Trophoblast cell (in vitro differentiated cells and primary cell): ENCODE data around the gene WDR27.

Experiments used
- DNase-seq, 2 donors: peaks; one replicate each; pipeline ENCODE4 v3.0.0-alpha.2; 2016
- H2AFZ ChIP-seq: 2 replicates; pipeline ENCODE4 v1.6.1; 2013; ENCODE audit warnings: low read length, moderate library complexity, mild to moderate bottlenecking; ENCODE audit not compliant: insufficient read depth, poor library complexity
- H2AK5ac ChIP-seq: 2 replicates; pipeline ENCODE4 v1.6.1; 2013; ENCODE audit warnings: mild to moderate bottlenecking, low read length
- H2BK120ac ChIP-seq: 2 replicates; pipeline ENCODE4 v1.6.1; 2013; ENCODE audit warnings: low read length, mild to moderate bottlenecking, moderate library complexity; ENCODE audit not compliant: insufficient read depth, poor library complexity
- H2BK12ac ChIP-seq: 2 replicates; pipeline ENCODE4 v1.6.1; 2013; ENCODE audit warnings: mild to moderate bottlenecking, low read length, moderate library complexity
- H2BK5ac ChIP-seq: 2 replicates; pipeline ENCODE4 v1.6.1; 2013; ENCODE audit warnings: low read length, low read depth, moderate library complexity, mild to moderate bottlenecking; ENCODE audit not compliant: poor library complexity
- H3K14ac ChIP-seq: 2 replicates; pipeline ENCODE4 v1.6.1; 2013; ENCODE audit warnings: mild to moderate bottlenecking, low read length
- H3K18ac ChIP-seq: 2 replicates; pipeline ENCODE4 v1.6.1; 2013; ENCODE audit warnings: mild to moderate bottlenecking, low read length
- H3K23ac ChIP-seq: 2 replicates; pipeline ENCODE4 v1.6.1; 2013; ENCODE audit warnings: low read length
- H3K27ac ChIP-seq: 2 replicates; pipeline ENCODE4 v1.5.1; 2013; ENCODE audit warnings: low read depth, mild to moderate bottlenecking, inconsistent platforms, low read length, moderate library complexity
- H3K27me3 ChIP-seq: 2 replicates; pipeline ENCODE4 v1.6.1; 2013; ENCODE audit warnings: inconsistent platforms, mild to moderate bottlenecking, low read length, moderate library complexity; ENCODE audit not compliant: insufficient read depth
- H3K36me3 ChIP-seq, 2 experiments: 1 replicate in 1 of 2; 2 replicates in 1 of 2; pipeline ENCODE4 v1.6.1; 2013; ENCODE audit warnings: low read length in 2 of 2, mild to moderate bottlenecking in 2 of 2, moderate library complexity in 1 of 2; ENCODE audit not compliant: insufficient read depth in 2 of 2, control insufficient read depth in 1 of 2
- H3K4ac ChIP-seq: 2 replicates; pipeline ENCODE4 v1.6.1; 2013; ENCODE audit warnings: low read depth, mild to moderate bottlenecking, low read length, moderate library complexity
- H3K4me1 ChIP-seq, 2 experiments: 1 replicate in 1 of 2; 2 replicates in 1 of 2; pipeline ENCODE4 v1.6.1; 2013; ENCODE audit warnings: low read length in 2 of 2, mild to moderate bottlenecking in 2 of 2, moderate library complexity in 1 of 2; ENCODE audit not compliant: insufficient read depth in 2 of 2, control insufficient read depth in 1 of 2
- H3K4me2 ChIP-seq: 2 replicates; pipeline ENCODE4 v1.6.1; 2013; ENCODE audit warnings: inconsistent platforms, mild to moderate bottlenecking, low read length, moderate library complexity
- H3K4me3 ChIP-seq: 2 replicates; pipeline ENCODE4 v1.5.1; 2013; ENCODE audit warnings: mild to moderate bottlenecking, low read depth, low read length, inconsistent platforms
- H3K79me1 ChIP-seq: one replicate; pipeline ENCODE4 v1.6.1; 2013; ENCODE audit warnings: low read length
- H3K79me2 ChIP-seq: 2 replicates; pipeline ENCODE4 v1.6.1; 2013; ENCODE audit warnings: low read length, mild to moderate bottlenecking; ENCODE audit not compliant: control insufficient read depth, insufficient read depth, poor library complexity
- H3K9ac ChIP-seq: 2 replicates; pipeline ENCODE4 v1.6.1; 2013; ENCODE audit warnings: mild to moderate bottlenecking, low read length
- H3K9me3 ChIP-seq: 2 replicates; pipeline ENCODE4 v1.6.1; 2013; ENCODE audit warnings: low read depth, mild to moderate bottlenecking, control low read depth, inconsistent platforms, low read length; ENCODE audit not compliant: insufficient read depth
- H4K12ac ChIP-seq: 2 replicates; pipeline ENCODE4 v1.6.1; 2013; ENCODE audit warnings: low read depth, mild to moderate bottlenecking, low read length, moderate library complexity
- H4K8ac ChIP-seq: 2 replicates; pipeline ENCODE4 v1.6.1; 2013; ENCODE audit warnings: low read depth, mild to moderate bottlenecking, low read length, moderate library complexity
- H4K91ac ChIP-seq: one replicate; pipeline ENCODE4 v1.6.1; 2013; ENCODE audit warnings: low read depth, mild to moderate bottlenecking, low read length, moderate library complexity
- WGBS: extraction: QIAGEN DNeasy Blood & Tissue Kit; methylation state at CpG from one replicate; pipeline ENCODE4 v1.1.7; 2013; ENCODE audit warnings: missing lambda C conversion rate; ENCODE audit not compliant: insufficient read length, insufficient coverage; ENCODE audit errors: extremely low coverage; 5-methylcytosine and 5-hydroxymethylcytosine counted together

The WDR27 gene

DNA sequence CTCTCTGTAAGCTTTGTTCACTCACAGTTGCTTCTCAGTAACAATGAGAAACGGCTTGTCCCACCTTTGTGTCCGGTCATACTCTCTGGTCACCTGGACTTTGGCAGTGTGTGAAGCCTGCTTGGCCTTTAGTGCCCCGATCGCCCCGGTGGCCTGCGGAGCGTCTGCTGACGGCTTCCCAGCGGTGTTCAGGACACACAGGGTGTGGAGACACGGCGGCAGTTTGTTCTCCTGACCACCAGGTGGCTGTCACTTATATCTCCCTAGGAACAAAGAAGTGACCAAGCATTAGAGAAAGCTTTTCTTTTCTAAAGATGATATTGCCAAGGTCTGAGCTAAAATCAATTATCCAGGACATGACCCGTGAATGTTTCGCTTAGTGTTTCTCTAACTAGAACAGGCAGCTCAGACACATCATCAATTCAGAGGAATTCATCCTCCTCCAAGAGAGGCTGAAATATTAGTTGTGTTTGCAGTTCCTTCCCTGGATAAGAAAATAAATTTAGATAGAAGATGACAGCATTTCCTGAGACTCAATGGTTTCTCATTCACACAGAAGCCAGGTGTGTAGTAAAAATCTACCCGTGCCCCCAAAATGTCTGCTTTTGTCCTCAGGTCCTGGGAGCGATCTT lies 280.8 kb downstream of the WDR27 start:
- Histone ChIP-seq H3K23ac (no peak overlapping the region), H4K91ac (no peak overlapping the region), H3K4me3 (no peak overlapping the region), H2BK5ac (no peak overlapping the region), H2AK5ac (no peak overlapping the region), H3K79me2 (no peaks in the 10 kb centered on the region), H2BK12ac (no peak overlapping the region), H3K4ac (no peak overlapping the region), H3K27me3 (no peaks in the 10 kb centered on the region), H3K27ac (no peak overlapping the region), H3K9me3 (peaks cover 11% of the 10 kb centered on the region), H3K79me1 (no peaks in the 10 kb centered on the region), H2AFZ (no peak overlapping the region), H3K36me3 (no peaks in the 10 kb centered on the region), H4K12ac (no peak overlapping the region), H2BK120ac (no peak overlapping the region), H3K18ac (no peak overlapping the region), H3K14ac (no peak overlapping the region), H3K4me1 (no peaks in the 10 kb centered on the region), H4K8ac (no peak overlapping the region), H3K4me2 (no peak overlapping the region), H3K9ac (no peak overlapping the region)
- no CpG with 5 or more reads among the region's 15 CpGs for WGBS
- DNase-seq, result peak; percentile 27 to 55

DNA sequence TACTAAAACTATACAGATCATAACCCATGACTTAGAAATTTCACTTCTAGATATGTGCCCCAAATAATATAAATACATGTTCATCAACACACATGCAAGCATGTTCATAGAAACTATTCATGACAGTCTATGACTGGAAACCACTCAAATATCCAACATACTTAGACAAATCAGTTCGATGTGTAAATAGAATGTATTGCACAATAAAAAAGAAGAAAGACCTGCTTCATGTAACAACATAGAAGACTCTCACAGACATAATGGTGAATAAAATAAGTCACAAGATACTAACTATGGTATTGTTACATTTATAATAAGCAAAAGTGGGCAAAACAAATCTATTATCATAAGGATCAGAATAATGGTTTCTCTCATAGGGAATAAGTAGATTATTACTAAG lies 284.7 kb downstream of the WDR27 start:
- H3K9ac ChIP-seq, result no peak overlapping the region
- no peak overlapping the region for H2BK120ac ChIP-seq
- no peaks in the 10 kb centered on the region for H3K79me1 ChIP-seq
- H4K8ac ChIP-seq, result no peak overlapping the region
- H3K4me1 ChIP-seq, result no peaks in the 10 kb centered on the region
- no peak overlapping the region for H2BK12ac ChIP-seq
- no peak overlapping the region for H3K4ac ChIP-seq
- no peaks in the 10 kb centered on the region for H3K27me3 ChIP-seq
- DNase-seq, result no peak
- H3K9me3 ChIP-seq, result peaks cover 11% of the 10 kb centered on the region
- H3K23ac ChIP-seq, result no peak overlapping the region
- H3K14ac ChIP-seq, result no peak overlapping the region
- H3K4me2 ChIP-seq, result no peak overlapping the region
- no peaks in the 10 kb centered on the region for H3K36me3 ChIP-seq
- H4K12ac ChIP-seq, result no peak overlapping the region
- H4K91ac ChIP-seq, result no peak overlapping the region
- H2BK5ac ChIP-seq, result no peak overlapping the region
- WGBS, result no CpG with 5 or more reads among the region's 1 CpG
- H3K4me3 ChIP-seq, result no peak overlapping the region
- H2AFZ ChIP-seq, result no peak overlapping the region
- no peak overlapping the region for H3K27ac ChIP-seq
- H3K79me2 ChIP-seq, result no peaks in the 10 kb centered on the region
- no peak overlapping the region for H2AK5ac ChIP-seq
- H3K18ac ChIP-seq, result no peak overlapping the region

DNA sequence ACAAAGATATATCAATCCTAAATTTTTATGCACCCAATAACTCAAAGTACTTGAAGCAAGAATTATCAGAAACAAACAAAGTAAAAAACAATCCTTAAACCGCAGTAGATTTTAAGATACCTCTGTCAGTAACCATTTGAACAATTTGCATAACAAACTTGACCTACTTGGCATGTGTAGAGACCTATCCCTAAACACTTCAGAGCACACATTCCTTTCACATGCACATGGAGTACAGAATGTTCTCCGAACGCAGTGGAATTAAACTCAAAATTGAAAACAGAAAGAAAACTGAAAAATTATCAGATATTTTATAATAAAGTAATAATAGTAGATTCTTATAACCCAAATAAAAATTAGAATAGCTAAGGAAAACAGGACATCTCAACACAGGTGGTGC lies 285.6 kb downstream of the WDR27 start:
- no peak overlapping the region for H3K27ac ChIP-seq
- no peaks in the 10 kb centered on the region for H3K27me3 ChIP-seq
- no peak overlapping the region for H3K4me3 ChIP-seq
- no peak overlapping the region for H3K23ac ChIP-seq
- DNase-seq, result no peak
- H4K91ac ChIP-seq, result no peak overlapping the region
- no peak overlapping the region for H3K4me2 ChIP-seq
- H3K4me1 ChIP-seq, result no peaks in the 10 kb centered on the region
- no peak overlapping the region for H2BK12ac ChIP-seq
- peaks cover 15% of the 10 kb centered on the region for H3K9me3 ChIP-seq
- no peak overlapping the region for H3K9ac ChIP-seq
- no peak overlapping the region for H4K8ac ChIP-seq
- no peak overlapping the region for H3K18ac ChIP-seq
- H2AFZ ChIP-seq, result no peak overlapping the region
- H3K4ac ChIP-seq, result no peak overlapping the region
- no peak overlapping the region for H2BK120ac ChIP-seq
- H3K36me3 ChIP-seq, result no peaks in the 10 kb centered on the region
- H2BK5ac ChIP-seq, result no peak overlapping the region
- WGBS, result no CpG with 5 or more reads among the region's 3 CpGs
- no peak overlapping the region for H4K12ac ChIP-seq
- no peaks in the 10 kb centered on the region for H3K79me1 ChIP-seq
- H3K79me2 ChIP-seq, result no peaks in the 10 kb centered on the region
- H3K14ac ChIP-seq, result no peak overlapping the region
- no peak overlapping the region for H2AK5ac ChIP-seq

DNA sequence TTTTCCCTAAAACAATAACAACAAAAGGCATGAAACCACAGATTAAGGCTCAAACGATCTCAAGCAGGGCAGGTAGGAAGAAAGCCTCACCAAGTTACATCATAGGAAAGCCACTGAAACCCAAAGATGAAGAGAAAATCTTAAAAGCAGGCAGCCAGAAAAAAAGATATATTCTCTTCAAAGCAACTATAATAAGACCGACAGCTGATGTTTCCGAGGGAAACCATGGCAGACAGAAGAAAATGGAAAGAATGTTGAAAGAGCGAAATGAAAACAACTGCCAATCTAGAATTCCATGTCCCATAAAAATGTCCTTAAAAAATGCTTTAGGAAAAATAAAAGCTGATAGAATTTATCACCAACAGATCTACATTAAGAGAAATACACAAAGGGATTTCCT lies 286.6 kb downstream of the WDR27 start:
- no CpG with 5 or more reads among the region's 4 CpGs for WGBS
- Histone ChIP-seq H3K79me2 (no peaks in the 10 kb centered on the region), H3K27me3 (no peaks in the 10 kb centered on the region), H3K9me3 (peaks cover 17% of the 10 kb centered on the region), H3K79me1 (no peaks in the 10 kb centered on the region), H3K4ac (no peak overlapping the region), H3K4me2 (no peak overlapping the region), H3K14ac (no peak overlapping the region), H4K12ac (no peak overlapping the region), H3K9ac (no peak overlapping the region), H3K36me3 (no peaks in the 10 kb centered on the region), H3K4me1 (no peaks in the 10 kb centered on the region), H3K23ac (no peak overlapping the region), H3K4me3 (no peak overlapping the region), H2BK120ac (no peak overlapping the region), H3K27ac (no peak overlapping the region), H2AFZ (no peak overlapping the region), H4K91ac (no peak overlapping the region), H2AK5ac (no peak overlapping the region), H4K8ac (no peak overlapping the region), H3K18ac (no peak overlapping the region), H2BK12ac (no peak overlapping the region), H2BK5ac (no peak overlapping the region)
- no peak for DNase-seq
